Activated CD8-positive, alpha-beta memory T cell treated with anti-CD3 and anti-CD28 coated beads for 1 hour (primary cell): ENCODE measurements around the gene SPTBN5.
"Not testable (repeated sequence)": the region's sequence is repeated elsewhere in the genome, so short reads cannot be mapped to it uniquely, and the experiment has no call there.

Experiments
- DNase-seq, 2 donors: peaks; one replicate each; pipeline ENCODE4 v3.0.0-alpha.2; 2020; ENCODE audit warnings: low read depth in 1 of 2; ENCODE audit errors: extremely low read depth in 1 of 2

Gene SPTBN5

DNA sequence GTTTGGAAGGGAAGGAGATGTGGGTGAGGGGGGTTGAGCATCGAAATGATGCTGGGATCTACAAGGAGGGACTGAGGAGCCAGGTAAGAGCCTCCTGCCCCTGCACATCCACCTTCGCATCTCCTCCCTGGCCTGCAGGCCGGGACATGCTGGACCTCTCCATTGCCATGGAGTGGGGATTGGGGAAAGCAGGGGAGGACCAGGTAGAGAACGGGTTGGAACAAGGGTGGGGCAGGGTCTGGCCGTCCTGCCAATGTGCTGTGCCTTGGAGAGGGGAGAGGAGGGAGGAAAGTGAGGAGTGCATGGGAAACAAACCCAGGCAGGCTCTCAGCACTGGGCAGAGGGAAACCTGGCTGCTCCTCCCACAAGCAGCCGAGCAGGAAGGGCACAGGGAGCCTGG is 44.6 kb downstream of the SPTBN5 start:
- DNase-seq, result no peak

DNA sequence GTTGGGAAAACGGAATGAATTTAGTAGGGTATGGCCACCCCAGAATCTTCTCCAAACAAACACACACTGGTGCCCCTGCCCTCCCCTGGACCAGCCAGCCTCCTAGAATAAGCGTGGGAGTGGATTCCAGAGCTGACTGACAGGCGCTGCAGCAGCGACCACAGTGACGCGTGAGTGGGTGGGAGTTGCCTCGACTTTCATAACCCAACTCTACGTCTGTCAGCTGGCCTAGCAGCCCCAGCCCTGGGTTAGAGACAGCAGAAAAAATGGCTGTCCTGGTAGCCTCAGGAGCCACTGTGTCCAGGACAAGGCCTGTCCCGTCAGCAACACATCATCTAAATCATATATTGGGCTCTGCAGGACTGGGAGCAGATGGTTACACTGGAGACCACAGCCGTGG is 45.2 kb downstream of the SPTBN5 start:
- no peak for DNase-seq

DNA sequence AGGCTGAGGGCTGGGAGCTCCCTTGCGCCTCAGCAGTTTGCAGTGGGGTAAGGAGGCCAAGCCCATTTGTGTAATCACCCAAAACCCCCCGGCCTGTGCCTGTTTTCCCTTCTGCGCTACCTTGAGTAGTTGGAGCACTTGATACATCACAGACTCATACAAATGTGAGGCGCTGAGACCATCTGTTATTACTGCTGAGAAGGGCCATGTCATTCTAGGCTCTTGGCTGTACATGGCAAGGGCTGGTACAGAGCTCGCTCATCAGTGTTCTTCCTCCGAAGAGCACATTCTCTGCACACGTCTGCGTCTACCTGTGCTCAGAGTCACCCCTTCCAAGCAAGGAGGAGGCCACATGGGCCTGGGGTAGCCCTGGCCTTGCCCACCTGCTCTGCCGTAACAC is 45.9 kb downstream of the SPTBN5 start:
- DNase-seq, result no peak

DNA sequence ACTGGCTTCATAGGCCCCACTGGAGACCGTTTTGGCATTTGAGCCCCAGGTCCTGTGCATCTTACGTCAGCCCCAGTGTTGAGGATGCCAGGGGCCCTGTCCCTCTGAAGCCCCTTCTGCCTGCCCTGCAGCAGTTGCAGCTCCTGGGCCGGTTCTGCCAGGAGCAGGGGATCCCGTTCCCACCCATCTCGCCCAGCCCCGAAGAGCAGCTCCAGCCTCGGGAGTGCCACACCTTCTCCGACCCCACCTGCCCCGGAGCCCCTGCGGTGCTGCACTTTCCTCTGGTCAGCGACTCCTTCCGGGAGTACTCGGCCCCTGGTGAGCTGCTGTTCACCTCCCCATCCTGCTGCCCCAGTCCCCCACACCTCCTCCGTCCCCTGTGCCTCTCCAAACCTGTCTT is 46.6 kb downstream of the SPTBN5 start:
- no peak for DNase-seq

DNA sequence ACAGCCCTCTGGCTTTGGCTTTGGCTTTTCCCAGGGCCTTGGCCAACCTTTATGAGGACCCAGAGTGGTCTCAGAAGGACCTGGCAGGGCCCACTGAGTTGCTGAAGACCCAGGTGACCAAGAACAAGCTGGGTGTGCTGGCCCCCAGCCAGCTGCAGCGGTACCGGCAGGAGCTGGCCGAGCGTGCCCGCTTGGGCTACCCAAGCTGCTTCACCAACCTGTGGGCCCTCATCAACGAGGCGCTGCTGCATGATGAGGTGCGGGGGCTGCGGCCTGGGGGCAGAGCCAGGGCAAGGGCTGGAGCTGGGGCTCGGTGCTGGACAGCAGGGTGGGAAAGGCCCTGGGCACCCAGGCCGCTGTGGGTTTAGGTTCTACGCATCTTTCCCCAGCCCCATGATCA is 49.0 kb downstream of the SPTBN5 start:
- no peak for DNase-seq

DNA sequence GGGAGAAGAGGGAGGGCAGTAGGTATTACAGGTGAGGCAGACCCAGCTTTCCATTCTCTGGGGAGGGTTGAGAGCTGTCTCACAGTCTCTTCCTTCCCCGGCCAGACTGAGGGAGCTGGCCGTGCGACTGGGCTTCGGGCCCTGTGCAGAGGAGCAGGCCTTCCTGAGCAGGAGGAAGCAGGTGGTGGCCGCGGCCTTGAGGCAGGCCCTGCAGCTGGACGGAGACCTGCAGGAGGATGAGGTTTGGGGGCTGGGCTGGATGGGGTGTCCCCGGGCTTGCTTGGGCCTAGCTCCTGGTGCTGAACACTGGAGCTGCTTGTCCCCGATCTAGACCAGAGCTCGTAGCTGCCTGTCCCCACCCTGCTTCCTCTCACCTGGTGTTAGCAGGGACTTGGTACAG is 50.3 kb downstream of the SPTBN5 start:
- no peak for DNase-seq

DNA sequence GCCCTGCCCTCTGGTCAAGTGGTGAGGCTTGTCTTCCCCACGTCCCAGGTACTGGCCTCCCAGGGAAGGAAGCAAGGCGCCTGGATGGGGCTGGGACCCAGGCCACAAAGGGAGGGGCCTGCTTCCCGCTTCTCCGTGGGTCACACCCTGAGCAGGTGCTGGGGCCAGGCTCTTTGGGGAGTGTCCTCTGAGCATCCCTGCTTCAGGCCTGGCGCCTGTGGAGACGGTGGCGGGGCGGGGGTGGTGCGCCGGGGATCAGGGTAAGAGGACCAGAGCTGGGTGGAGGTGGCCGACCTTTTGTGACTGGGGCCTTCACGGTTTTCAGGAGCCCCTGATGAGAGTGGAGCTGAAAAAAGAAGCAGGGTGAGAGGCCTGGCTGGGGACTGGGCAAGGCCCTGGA is 51.6 kb downstream of the SPTBN5 start:
- DNase-seq, result no peak

DNA sequence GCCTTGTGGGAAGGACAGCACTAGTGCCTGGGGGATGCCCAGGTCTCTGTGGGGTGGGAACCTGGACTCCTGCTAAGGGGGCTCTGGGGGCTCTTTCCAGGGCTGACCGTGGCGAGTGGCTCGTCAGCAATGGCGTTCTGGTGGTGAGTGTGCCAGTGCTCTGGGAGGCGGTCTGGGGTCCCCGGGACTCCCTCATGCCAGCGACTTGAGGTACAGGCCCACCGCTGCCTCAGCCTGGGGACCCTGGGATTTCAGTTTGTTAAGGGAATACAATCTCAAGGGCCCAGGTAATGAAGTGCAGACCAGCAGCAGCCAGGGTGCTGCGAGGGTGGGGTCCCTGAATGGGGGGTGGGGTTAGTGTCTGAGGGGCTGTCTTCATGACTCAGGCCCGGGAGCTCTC is 52.7 kb downstream of the SPTBN5 start:
- no peak for DNase-seq

DNA sequence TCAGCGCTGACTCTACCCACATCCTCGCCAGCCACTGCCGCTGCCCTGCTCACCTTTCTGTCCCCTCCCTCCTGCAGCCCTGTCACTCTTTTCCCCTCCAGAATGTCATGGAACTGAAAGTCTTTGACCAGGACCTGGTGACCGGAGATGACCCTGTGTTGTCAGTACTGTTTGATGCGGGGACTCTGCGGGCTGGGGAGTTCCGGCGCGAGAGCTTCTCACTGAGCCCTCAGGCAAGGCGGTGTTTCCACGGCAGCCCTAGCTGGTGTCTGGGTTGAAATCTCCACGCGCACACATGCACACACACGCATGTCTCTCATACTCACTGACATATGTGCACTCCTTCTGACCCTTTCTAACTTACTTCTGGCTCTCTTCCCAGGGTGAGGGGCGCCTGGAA is 53.2 kb downstream of the SPTBN5 start:
- DNase-seq, result no peak

DNA sequence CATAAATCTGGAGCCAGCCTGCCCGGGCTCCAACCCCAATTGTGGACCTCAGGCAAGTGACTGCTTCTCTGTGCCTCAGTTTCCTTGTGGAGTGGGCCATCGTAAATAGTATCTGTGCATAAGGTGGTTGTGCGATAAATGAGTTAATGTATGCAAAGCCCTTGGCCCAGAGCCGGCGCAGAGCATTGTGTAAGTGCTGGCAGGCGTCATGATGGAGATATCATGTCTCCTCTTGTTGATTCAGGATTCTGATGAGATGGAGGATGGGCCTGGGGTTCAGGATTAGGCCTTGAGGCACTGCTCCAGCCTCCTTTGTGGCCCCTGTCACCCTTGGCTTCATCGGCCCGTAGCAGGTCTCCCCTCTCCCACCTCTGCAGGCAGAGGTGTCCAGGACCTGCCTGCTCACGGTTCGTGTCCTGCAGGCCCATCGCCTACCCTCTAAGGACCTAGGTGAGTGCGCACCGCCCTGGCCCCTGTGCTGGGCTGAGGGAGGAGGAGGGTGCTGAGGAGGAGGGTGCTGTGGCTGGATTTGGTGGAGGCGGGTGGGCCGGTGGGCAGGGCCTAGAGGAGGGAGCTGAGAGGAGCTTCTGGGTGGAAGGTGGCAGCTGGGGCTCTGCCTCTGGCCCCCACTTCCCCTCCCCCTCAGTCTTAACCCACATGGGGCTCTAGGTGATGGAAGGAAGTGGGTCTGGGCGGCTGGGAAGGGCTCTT is 53.9 kb downstream of the SPTBN5 start:
- DNase-seq, result no peak

DNA sequence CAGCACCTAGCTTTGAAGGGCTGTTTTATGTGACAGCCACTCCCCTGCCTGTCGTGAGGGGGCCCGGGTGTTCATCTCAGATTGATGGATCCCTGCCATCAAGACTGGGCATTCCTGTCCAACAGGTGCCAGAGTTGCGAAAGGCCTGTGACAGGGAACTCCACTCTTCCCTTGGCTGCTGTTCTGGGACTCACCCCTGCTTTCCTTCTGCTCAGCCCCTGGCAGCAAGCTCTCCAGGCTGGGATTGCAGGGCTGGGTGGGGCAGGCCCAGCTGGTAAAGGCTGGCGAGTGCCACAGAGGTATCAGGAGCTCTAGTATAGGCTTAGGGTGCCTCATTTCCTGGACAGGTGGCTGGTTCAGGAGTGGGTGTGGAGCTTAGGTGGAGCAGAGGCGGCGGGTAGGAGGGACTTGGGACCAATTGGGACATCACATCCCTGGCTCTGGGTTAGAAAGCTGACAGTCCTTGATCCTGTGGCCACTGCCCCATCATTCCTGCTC is 55.4 kb downstream of the SPTBN5 start, which contains the start of gene PLA2G4B:
Gene PLA2G4B, plus strand, starts transcription at position 448 of the 498 bp plus-strand sequence. CDS start 67 bp downstream, outside the sequence.
- DNase-seq, result no peak

DNA sequence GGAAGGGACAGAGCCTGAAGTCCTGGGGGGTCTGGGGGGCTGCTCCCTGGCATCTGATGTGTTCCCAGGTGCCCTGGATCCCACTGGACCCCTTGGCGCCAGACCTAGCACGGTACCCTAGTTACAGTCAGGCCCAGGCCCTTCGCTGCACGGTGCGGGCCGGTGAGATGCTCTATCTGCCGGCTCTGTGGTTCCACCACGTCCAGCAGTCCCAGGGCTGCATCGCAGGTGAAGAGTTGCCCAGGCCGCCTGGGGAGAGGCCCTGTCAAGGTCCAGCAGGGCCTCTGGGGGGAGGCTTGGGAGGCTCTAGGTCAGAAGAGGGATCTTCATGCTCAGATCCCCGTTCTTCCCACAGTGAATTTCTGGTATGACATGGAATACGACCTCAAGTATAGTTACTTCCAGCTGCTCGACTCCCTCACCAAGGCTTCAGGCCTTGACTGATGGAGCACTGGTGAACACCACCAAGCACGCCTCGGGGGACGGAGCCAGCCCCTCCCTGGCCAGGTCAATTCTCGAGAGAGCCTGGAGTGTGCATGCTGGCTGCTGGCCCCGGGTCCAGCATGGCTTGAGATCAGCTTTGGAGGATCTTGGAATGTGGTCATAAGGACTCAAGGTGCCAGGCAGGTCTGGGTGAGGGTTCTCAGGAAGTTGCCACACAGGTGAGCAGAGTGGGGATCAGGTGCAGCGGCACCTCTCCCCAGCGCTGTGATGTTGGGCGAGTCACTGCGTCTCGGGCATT is 57.0 kb downstream of the SPTBN5 start:
- DNase-seq, result no peak

DNA sequence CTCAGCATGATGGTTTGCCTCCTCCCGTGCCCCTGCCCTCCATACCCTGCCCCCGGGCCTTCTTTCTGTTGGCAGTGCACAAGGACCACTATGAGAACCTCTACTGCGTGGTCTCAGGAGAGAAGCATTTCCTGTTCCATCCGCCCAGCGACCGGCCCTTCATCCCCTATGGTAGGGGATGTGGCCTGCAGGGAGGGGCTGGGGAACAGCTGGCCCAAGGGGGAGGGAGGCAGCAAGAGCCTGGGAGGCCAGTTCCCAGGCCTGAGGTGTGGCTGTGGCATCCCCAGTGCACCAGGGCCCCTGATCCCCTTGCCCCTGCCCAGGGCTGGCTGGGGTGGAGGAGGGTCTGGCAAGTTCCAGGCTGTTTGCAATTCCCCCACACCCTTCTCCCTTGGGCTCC is 57.8 kb downstream of the SPTBN5 start:
- no peak for DNase-seq

DNA sequence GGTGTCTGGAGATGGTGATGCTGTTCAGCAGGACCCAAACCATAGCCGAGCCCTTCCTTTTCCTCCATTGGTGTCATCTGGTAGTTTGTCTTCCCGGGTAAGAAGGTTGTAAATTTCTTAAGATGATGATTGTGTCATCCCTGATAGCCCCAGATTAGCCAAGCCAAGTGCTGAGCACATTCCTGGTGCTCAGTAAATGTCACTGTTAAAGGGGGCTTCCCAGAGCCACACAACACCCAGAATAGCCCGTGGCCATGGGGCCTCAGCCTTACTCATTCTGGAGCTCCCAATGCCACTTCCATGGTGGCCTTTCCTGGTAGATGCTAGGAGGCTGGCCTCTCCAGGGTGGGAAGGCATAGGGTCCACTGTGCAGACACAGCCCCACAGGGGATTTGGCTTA is 59.8 kb downstream of the SPTBN5 start:
- no peak for DNase-seq

DNA sequence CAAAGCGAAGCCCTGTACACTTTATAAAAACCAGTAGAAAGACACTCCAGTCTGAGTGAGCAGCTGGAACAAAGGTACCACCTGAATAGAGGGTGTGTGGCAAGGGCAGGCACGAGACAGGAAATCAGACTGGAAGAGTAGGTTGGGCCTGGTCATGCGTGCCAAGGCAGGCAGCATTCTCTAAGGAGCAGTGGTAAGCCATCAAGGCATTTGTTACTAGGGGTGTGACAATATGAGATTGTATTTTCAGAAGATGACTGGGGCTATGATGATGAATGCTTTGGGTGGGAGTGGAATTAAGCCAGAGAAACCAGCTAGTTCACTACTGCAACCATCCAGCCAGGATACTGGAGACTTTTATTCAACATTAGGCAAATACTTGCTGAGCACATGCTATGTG is 61.0 kb downstream of the SPTBN5 start:
- no peak for DNase-seq

DNA sequence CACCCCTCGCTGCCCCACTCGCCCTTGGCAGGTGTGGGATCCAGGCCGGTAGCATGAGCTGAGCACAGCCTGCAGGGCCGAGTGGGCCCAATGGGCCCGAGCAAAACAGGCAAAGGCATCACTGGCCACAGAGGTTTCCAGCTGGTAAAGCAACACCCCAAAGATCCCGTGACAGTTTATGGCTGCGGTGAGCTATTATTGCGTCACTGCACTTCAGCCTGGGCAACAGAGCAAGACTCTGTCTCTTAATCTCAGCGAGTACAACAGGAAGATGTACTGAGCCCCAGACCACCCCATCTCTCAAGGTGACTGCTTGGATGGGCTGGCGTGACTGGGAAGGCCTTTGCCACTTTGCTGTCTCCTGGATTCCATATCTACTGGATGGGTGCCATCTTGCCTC is 61.6 kb downstream of the SPTBN5 start:
- DNase-seq, result no peak

DNA sequence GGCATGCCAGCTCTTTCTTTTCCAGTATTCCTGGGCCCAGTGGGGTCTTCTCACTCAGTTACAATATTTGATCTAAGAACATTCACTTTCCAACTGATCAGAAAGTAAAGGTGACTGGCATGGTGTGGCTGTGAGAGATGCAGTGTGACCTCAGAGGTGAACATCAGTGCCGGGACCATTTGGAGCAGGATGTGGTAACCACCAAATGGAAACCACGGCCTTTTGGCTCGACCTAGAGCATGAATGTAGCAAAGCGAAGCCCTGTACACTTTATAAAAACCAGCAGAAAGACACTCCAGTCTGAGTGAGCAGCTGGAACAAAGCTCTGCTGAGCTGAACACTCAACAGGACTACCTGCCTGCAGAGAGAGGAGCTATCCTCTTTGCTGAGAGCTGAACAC is 62.6 kb downstream of the SPTBN5 start:
- not testable (repeated sequence) for DNase-seq

DNA sequence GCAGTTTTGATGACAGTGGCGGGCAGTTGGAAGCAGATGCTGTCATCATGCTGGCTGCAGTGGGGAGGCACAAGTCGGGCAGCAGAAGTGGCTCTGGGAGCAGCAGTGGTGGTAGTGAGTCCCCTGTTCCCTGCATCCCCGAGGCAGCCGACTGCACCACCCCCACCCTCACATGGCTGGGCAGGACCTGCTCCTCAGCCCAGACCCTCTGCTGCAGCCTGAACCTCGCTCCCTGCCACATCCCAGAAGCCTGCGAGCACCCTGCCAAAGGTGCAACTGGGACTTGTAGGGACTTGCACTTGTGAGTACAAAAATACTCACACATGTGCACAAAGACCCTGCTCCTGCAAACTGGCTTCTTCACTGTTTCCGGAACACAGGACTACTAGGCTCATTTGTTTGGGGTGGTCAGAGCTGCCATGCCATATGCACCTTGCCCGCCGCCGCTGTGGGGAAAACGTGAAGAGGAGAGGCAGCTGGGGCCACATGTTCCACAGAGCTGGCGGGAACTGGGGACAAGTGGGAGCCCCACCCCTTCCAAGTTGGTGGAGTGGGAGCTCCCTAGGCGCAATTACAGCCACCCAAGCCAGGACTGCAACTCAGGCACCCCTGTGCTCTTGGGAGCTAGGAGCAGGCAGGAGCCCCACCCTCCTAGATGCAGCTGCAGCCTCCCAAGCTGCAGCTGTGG is 63.8 kb downstream of the SPTBN5 start:
- no peak for DNase-seq

DNA sequence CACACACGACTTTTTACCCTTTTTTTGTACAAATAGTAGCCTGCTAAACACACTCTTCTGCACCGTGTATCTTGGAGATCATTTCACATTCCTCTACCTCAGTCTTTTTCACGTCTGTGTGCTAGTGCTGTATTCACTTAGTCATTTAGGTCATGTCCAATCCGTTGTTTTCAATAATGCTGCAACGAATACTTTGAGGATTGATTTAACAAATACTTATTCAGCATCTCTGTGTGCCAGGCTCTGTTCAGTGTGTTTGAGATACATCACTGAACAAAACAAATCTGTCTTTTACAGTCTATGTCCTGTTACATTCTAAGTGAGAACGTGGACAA is 65.1 kb downstream of the SPTBN5 start:
- DNase-seq, result no peak

DNA sequence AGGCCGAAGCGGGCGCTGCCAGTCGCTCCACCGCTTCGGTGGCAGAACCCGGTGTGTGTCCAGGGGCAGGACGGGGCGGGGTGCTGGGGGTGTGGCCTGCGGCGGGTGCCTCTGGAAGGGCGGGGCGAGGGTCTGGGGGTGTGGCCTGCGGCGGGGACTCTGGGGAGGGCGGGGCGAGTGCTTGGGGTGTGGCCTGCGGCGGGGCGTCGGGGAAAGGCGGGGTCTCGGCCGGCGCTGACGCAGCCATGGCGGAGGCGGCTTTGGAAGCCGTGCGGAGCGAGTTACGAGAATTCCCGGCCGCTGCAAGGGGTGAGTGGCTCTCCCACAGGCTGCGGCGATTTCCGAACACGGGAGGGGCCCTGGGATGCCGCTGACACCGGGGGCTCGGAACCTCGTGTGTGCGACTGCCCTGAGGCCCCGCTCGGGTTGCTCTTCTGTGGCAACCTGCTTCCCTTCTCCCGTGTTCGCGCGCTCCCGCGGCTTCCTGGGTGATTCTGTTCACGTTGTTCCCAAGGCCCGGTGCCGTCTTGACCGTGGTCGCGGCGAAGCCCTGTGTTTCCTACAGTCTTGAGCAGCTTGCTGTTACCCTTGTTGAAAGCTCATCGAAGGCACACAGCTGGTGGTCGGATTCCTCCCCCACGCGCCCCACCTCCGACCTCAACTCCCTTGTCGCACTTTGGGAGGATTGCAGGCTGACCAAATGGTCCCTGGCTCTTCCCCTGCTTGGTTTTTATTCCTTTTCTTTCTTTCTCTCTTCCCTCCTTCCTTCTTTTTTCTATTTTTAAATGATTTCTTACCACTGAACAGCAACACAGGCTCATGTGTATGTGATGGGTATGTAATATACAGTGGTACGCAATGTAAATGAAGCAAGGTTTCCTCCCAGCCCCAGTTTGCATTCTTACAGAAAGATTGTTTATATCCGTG is 65.7 kb downstream of the SPTBN5 start, which contains the start of gene JMJD7:
Gene JMJD7, plus strand, starts transcription at position 213 of the 927 bp plus-strand sequence. Its CDS starts 33 bp downstream, at position 246.
- DNase-seq, result peak; percentile 90 to 97
